DLD1 (cell line): ENCODE data around the gene TP53I11.

Experiments used
- in situ Hi-C: cut with HindIII; loops from 2 replicates; pipeline ENCODE4 v1.10.0; 2017; ENCODE audit warnings: low sequenced_read_pairs

The TP53I11 gene

DNA sequence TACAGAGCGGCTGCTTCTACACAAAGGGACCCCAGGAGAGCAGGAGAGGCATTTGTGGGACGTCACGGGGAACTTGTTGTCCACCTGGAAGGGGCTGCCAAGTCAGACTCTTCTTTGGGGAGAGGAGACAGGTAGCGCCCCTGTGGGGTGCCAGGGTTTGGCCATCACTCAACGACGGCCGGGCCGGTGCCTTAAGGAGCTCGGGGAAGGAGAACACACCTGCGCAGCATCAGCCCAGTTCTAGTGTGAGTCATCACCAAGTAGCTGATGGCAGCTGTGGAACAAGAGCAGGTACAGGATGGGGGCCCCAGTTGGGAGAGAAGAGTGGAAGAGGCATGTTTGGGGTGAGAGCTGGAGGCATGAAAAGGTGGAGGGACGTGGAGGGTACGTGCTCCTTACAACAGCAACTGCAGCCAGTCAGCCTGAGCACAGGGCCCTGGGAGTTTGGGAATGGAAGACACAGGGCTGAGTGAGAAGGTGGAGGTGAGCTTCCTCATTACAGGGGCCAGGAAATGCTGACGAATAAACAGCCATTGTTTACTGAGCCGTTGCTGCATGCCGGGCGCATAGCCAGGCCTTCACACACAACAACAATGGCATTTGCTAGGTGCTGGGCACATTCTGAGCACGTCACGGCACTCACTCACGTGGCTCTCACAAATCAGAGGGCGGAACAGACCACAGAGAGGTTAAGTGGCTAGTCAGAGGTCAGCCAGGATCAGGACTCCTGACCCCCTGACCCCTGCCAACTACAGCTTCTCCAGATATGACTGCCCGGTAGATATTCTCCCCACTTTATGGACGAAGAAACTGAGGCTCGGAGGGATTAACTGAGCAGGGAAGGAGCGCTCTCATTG lies 29.1 kb upstream of the TP53I11 start:
- in situ Hi-C loops, result no loop called here

DNA sequence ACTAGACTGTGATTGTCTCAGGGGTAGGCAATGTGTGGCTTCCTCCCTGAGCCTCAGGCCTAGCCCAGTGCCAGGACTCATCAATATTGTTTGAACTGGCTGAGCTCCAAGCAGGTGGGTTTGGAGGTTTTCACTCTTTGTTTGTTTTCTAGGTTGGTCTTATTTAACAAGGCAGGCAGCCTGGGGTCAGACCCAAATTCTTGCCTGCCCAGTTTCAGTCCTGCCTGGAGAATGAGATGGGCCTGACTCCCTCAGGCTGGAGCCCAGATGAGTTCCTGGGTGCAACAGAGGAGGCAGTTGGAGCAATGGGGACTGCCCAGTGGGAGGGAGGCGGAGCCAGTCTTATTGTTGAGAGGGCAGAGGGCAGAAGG lies 28.3 kb upstream of the TP53I11 start:
- in situ Hi-C loops, result no loop called here

- in situ Hi-C loops, result no loop called here
Measured at GRCh38 chr11:44978274-44978960, 27.7 kb upstream of the TP53I11 start.

- in situ Hi-C loops, result no loop called here
Measured at GRCh38 chr11:44977493-44977984, 26.9 kb upstream of the TP53I11 start.

DNA sequence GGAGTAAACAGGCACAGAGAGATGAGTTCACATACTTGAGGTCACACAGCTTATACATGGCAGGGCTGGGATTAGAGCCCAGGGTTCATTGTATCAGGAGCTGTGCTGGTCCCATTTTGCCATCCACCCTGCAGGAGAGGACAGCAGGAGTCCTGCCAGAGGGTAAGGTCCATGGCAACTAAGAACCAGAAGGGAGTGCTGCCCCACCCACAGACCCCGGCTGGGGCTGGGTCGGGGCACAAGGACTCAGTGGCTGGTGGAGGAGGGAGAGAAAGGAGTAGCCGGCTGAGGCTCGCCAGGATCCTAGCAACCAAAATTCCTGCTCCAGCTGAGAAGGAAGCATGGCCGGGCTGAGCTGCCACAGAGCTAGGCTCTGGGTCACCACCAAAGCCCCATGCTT lies 25.9 kb upstream of the TP53I11 start:
- in situ Hi-C loops, result no loop called here

DNA sequence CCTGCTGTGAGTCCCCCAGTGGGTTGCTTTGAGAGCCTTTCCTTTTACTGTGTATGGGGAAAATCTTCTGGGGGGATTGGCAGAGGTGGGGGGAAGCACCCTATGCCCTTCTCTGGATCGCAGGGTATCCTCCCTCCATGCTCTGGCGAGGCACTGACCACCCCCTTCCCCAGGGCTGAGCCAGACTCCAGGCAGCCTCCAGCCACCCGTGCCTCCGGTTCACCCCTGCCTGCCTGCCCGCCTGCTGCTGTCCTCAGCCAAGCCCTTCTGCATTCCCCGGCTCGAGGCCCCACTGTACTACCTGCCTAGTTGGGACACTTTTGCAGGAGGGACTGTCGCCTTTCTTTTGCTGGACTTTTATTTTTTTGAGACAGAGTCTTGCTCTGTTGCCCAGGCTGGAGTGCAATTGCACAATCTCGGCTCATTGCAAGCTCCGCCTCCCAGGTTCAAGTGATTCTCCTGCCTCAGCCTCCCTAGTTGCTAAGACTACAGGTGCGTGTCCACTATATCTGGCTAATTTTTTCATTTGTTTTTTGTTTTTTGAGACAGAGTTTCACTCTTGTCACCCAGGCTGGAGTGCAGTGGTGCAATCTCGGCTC lies 23.8 kb upstream of the TP53I11 start:
- in situ Hi-C loops, result no loop called here

DNA sequence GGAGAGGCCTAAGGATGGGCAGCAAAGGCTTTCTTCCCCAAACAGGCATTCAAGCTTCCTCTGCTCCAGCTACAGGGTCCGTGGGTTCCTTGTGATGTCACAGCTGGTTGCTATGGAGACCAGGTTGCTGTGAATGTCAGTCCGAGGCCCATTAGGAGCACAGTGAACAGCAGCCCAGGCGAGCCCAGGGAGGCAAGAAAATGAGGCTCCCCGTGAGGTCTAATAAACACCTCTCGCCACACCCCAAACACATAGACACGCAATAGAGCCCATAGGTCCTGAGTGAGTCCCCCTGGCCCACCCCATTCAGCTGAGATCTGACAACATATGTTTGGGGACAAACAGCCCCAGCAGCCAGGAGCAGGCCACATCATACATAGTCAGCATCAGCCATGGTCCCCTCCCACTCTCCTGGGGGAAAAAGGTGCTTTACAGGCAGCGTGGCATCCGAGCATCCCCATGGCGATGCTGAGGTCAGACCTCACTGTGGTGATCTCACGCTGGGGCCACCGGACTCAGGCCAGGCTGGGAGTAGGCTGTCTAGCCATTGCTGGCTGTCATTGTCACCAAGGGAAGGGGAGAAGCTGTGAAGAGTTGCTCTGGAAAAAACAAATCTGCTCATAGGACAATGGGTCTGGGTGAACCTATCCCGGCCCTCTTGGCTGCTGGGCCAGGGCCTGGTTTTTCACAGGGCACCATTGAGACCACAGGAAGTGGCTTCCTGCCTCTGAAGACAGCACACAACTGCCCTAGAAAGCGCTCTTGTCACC lies 23.1 kb upstream of the TP53I11 start:
- in situ Hi-C loops, result no loop called here

DNA sequence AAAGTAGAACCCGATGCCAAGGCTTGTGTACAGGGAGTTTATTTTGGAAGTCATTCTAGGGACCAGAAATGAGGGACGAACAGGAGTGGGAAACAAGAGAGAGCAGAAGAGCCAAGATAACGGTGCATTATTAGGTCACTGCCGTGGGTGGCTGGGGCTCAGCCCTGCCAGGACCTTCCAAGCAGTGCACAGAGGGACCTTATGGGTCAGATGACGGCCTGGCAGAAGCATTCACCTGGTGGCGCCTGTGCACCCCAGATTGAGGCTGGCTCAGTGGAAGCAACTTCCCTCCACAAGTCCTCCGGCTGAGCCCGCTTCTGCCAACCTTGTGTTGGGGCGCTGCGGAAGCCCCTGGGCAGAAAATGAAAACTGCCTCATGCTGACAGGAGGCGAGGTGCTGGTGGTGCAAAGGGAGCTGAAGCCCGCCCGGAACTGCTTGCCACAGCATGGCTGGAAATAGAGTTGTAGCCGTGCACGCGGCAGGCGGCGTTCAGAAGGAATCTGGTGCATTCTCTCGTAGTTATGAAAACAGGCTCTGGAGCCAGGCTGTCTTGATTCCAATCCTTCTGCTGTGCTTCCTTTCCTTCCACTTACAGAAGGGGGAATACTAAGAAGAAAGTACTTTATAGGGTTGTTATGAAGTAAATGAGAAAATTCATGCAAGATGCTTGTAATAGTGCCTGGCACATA lies 22.2 kb upstream of the TP53I11 start:
- in situ Hi-C loops, result no loop called here

DNA sequence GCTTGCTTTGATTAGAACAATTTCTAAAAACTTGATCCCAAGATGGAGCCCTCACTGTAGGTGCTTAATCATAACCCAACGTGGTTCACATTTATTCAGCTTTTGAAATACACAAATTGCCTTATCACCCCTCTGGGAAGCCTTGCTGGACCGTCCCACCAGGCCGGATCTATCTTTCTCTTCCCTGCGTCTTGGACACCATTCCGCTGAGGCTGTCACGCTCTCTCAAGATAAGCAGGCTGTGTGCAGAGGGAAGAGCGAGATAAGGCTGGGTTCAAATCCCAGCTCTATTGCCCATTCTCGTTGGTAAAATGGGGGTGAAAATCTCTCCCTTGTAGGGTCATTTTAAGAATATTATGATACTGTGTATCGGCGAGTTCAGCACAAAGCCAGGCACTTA lies 20.5 kb upstream of the TP53I11 start:
- in situ Hi-C loops, result no loop called here

- in situ Hi-C loops, result no loop called here
Measured at GRCh38 chr11:44970293-44970692, 19.6 kb upstream of the TP53I11 start.

- in situ Hi-C loops, result no loop called here
Measured at GRCh38 chr11:44969651-44970252, 19.1 kb upstream of the TP53I11 start.

- in situ Hi-C loops, result no loop called here
Measured at GRCh38 chr11:44968510-44968909, 17.8 kb upstream of the TP53I11 start.

DNA sequence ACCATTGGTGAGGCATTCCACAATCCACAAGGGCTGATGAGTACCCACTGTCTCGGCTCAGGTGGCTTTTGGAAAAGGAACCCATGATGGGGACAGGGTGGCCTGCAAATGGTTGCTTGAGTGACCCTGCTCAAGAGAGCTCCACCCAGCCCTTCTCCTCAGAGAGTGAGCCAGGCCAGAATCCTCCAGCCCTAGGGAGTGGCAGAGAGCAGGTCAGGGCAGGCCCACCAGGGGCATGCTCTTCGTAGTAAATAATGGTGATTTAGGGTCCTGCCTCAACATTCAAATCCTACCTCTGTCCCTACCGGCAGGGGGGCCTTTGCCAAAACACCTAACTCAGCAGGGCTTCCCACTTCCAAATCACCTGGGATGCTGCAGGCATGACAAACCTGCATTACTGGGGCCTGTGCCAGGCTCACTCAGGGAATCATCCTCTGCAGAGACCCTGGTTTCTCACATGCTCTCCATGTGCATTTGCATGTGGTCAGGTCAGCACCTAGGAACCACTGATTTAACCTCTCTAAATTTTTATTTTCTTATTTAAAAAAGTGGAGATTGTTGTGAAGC lies 17.3 kb upstream of the TP53I11 start:
- in situ Hi-C loops, result no loop called here

GRCh38 chr11:44966694-44967093 lies 16.0 kb upstream of the TP53I11 start:
- in situ Hi-C loops, result no loop called here

DNA sequence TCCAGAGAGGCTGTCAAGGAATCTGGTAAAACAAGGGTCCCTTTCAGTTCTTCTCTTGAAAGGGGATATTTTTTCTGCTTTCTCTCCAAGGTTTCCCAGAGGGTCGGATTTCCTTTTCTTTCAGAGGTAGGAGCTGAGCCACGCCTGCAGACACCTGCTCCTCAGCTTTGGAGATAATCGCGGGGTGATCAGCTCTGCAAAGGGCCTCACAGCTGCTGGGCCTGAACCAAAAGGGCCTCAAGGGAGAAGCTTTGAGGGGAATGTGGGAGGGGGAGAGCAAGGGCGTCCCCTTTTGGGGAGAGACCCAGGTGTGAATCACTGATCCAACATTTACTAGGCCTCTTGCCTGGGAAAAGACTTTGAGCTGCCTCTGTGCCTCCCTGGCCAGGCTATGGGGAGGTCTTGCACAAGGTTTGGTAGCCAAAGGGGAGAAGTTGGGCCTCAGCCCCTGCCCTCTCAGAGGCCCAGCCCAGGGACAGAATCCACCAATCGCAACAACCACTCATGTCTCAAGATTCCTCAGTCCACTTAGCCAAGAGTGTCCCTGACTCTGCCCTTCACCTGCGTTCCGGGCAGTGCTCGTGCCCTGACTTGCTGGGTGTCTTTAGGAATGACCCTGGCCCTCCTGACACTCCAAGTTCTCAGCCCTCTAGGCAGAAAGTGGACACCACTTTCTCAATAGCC lies 14.0 kb upstream of the TP53I11 start:
- in situ Hi-C loops, result no loop called here

DNA sequence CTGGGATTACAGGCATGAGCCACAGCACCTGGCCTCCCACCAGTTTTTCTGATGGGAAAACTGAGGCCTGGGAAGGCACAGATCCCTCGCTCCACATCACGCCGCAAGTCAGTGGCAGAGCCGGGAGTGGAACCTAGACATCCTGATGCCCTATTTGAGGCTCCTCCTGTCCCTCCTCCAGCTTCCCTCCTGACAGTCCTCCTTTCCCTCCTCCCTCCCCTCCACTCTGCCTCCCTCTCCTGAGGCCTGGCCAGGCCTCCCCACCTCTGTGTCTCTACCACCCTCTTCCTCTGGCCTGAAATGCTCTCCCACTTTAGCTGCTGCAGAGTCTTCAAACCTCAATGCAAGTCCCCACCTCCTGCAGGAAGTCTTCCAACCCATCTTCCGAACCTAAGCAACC lies 13.3 kb upstream of the TP53I11 start:
- in situ Hi-C loops, result no loop called here

GRCh38 chr11:44963136-44963535 lies 12.5 kb upstream of the TP53I11 start:
- in situ Hi-C loops, result no loop called here

GRCh38 chr11:44962464-44962863 lies 11.8 kb upstream of the TP53I11 start:
- in situ Hi-C loops, result no loop called here

DNA sequence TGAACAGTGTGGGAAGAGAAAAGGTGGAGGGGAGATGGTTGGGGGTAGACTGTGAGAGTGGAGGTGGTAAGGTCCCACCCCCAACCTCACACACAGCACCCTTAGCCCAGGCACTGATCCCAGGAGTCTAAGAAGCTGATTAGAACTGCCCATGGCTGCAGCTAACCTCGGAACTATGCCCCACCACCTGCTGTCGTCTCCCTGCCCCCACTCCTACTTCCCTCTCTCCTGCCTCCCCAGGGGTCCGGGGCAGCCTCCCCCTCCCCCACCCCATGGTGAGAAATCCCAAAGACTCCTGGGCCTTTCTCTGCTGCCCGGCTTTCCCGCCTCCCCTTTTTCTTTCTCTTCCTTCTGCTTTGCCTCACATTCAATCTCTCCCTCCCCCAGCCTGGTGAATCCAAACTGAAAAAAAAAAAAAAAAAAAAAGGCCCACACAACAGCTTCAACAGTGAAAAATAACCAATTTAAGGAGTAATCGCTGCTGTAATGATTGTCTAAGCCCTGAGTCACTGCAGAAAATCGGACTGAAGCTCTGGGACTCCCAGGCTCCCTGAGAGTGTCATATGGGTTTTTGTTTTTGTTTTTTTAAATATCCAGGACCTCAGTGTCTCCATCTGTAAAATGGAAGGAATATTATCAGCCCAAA lies 9.6 kb upstream of the TP53I11 start:
- in situ Hi-C loops, result no loop called here
